Loucy (cell line): Measurements from ENCODE around the gene IGFBP2.

Source experiments
- H2AFZ ChIP-seq: fragments of 200-600 bp; sonication (generic); 2 replicates; pipeline ENCODE4 v1.6.0; 2016; ENCODE audit warnings: antibody characterized with exemption, mild to moderate bottlenecking, low read length, moderate library complexity
- H3F3A ChIP-seq: fragments of 200-600 bp; 2 replicates; pipeline ENCODE4 v1.6.0; 2016; ENCODE audit warnings: antibody characterized with exemption, low read depth, mild to moderate bottlenecking
- H3K27me3 ChIP-seq: fragments of 200-600 bp; sonication (generic); 2 replicates; pipeline ENCODE4 v1.6.1; 2014; ENCODE audit warnings: low read length, mild to moderate bottlenecking; ENCODE audit not compliant: insufficient read depth, poor library complexity, severe bottlenecking
- H3K36me3 ChIP-seq: fragments of 200-600 bp; sonication (generic); 2 replicates; pipeline ENCODE4 v1.6.1; 2016; ENCODE audit warnings: low read length; ENCODE audit not compliant: insufficient read depth
- H3K4me1 ChIP-seq: fragments of 200-600 bp; sonication (generic); 2 replicates; pipeline ENCODE4 v1.5.1; 2014; ENCODE audit warnings: low read length, mild to moderate bottlenecking; ENCODE audit not compliant: insufficient read depth, poor library complexity, severe bottlenecking
- H3K4me2 ChIP-seq: fragments of 200-600 bp; sonication (generic); 2 replicates; pipeline ENCODE4 v1.6.0; 2014; ENCODE audit warnings: antibody characterized with exemption, low read length, low read depth, mild to moderate bottlenecking; ENCODE audit not compliant: poor library complexity, severe bottlenecking
- H3K4me3 ChIP-seq: fragments of 200-600 bp; sonication (generic); 2 replicates; pipeline ENCODE4 v1.5.1; 2014; ENCODE audit warnings: low read length, mild to moderate bottlenecking, mixed read lengths; ENCODE audit not compliant: poor library complexity, severe bottlenecking
- H3K79me2 ChIP-seq: fragments of 200-600 bp; sonication (generic); 2 replicates; pipeline ENCODE4 v1.6.1; 2014; ENCODE audit warnings: low read length; ENCODE audit not compliant: insufficient read depth
- H3K9ac ChIP-seq: fragments of 200-600 bp; sonication (generic); 2 replicates; pipeline ENCODE4 v1.6.0; 2014; ENCODE audit warnings: mild to moderate bottlenecking, low read depth, low read length, moderate library complexity; ENCODE audit not compliant: poor library complexity, severe bottlenecking
- H3K9me2 ChIP-seq: fragments of 200-600 bp; sonication (generic); replicated peaks from 2 replicates; pipeline ENCODE4 v1.6.1; 2016; ENCODE audit warnings: low read depth, low read length, mixed read lengths
- H3K9me3 ChIP-seq: fragments of 200-600 bp; sonication (generic); 2 replicates; pipeline ENCODE4 v1.6.1; 2014; ENCODE audit warnings: mild to moderate bottlenecking, antibody characterized with exemption, low read length, low read depth; ENCODE audit not compliant: insufficient read depth
- H4K20me1 ChIP-seq: fragments of 200-600 bp; sonication (generic); 2 replicates; pipeline ENCODE4 v1.6.0; 2014; ENCODE audit warnings: antibody characterized with exemption, low read length, mild to moderate bottlenecking; ENCODE audit not compliant: insufficient read depth, poor library complexity, severe bottlenecking
- CTCF ChIP-seq: fragments of 200-600 bp; sonication (generic); conservative IDR thresholded peaks from 2 replicates; pipeline ENCODE4 v1.5.1; 2014; ENCODE audit warnings: mild to moderate bottlenecking, antibody characterized with exemption, low read length
- EZH2phosphoT487 ChIP-seq: fragments of 200-600 bp; IDR thresholded peaks from 2 replicates; pipeline ENCODE4 v1.6.1; 2018; ENCODE audit warnings: antibody characterized with exemption, mild to moderate bottlenecking, moderate library complexity, borderline replicate concordance

The IGFBP2 gene

DNA sequence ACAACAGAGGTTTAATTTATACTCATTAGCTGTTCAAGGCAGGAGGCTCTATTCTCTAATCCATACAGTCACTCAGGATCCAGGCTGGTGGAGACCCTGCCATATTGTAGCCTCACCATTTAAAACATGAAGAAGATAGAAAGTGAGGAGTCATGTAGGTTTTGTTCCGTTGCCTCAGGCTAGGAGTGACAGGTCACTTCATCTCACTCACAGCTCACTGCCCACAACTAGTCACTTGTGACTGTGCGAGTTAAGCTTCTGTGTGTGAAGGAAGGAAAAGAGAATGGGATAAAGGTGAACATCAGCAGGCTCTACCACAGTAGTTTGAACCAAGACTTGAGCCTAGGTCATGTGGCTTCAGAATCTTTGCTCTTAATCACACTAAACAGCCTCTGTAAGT lies 9.0 kb upstream of the IGFBP2 start:
- H3K9me2 ChIP-seq, result no peaks in the 10 kb centered on the region
- H3K27me3 ChIP-seq, result no peaks in the 10 kb centered on the region
- peaks cover 36% of the 10 kb centered on the region for H3K4me1 ChIP-seq
- no peaks in the 10 kb centered on the region for H3K36me3 ChIP-seq
- no peak overlapping the region for H3K4me3 ChIP-seq
- no peak overlapping the region for H2AFZ ChIP-seq
- H3K9me3 ChIP-seq, result no peaks in the 10 kb centered on the region
- no peaks in the 10 kb centered on the region for H4K20me1 ChIP-seq
- no peak overlapping the region for H3K9ac ChIP-seq
- no peak overlapping the region for H3K4me2 ChIP-seq
- H3K79me2 ChIP-seq, result no peaks in the 10 kb centered on the region
- TF ChIP-seq CTCF, result no peak
- no peak for TF ChIP-seq EZH2phosphoT487
- peaks cover 9% of the 10 kb centered on the region for H3F3A ChIP-seq

GRCh38 chr2:216626168-216626874 lies 6.9 kb upstream of the IGFBP2 start:
- peaks cover 15% of the 10 kb centered on the region for H3K4me1 ChIP-seq
- H3K79me2 ChIP-seq, result no peaks in the 10 kb centered on the region
- no peaks in the 10 kb centered on the region for H3K9me3 ChIP-seq
- no peak overlapping the region for H2AFZ ChIP-seq
- no peaks in the 10 kb centered on the region for H3K9me2 ChIP-seq
- H3F3A ChIP-seq, result 0 out of 2 replicates have a peak, but pooled peaks cover 3% of the 10 kb centered on the region
- no peak overlapping the region for H3K9ac ChIP-seq
- H4K20me1 ChIP-seq, result no peaks in the 10 kb centered on the region
- H3K27me3 ChIP-seq, result no peaks in the 10 kb centered on the region
- no peak for TF ChIP-seq EZH2phosphoT487
- no peak for TF ChIP-seq CTCF
- no peaks in the 10 kb centered on the region for H3K36me3 ChIP-seq
- H3K4me2 ChIP-seq, result no peak overlapping the region
- H3K4me3 ChIP-seq, result no peak overlapping the region

DNA sequence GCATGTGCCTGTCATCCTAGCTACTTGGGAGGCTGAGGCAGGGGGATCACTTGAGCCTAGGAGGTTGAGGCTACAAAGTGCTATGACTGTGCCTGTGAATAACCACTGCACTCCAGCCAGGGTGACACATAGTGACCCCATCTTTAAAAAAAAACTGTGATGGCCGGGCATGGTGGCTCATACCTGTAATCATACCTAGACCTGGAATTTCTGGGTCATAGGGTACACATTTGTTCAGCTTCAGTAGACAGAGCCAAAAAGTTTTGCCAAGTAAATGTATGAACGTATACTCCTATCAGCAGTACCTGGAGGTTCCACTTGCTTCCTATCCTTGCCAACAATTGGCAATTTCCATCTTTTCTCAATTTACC lies 6.4 kb upstream of the IGFBP2 start:
- Histone ChIP-seq H3K9ac (no peak overlapping the region), H3K4me2 (no peak overlapping the region), H3K79me2 (0 out of 2 replicates have a peak, but pooled peaks cover under 1% of the 10 kb centered on the region), H3K9me3 (no peaks in the 10 kb centered on the region), H2AFZ (no peak overlapping the region), H3K36me3 (no peaks in the 10 kb centered on the region), H3K27me3 (no peaks in the 10 kb centered on the region), H3F3A (0 out of 2 replicates have a peak, but pooled peaks cover 3% of the 10 kb centered on the region), H4K20me1 (no peaks in the 10 kb centered on the region), H3K4me3 (no peak overlapping the region), H3K9me2 (no peaks in the 10 kb centered on the region), H3K4me1 (peaks cover 11% of the 10 kb centered on the region)
- TF ChIP-seq EZH2phosphoT487 (no peak), CTCF (no peak)
